Endothelial cell of umbilical vein (primary cell): ENCODE results near the gene ALKBH6. TPM values are rescaled to one million over a fixed set of nuclear protein-coding genes. Genes with fewer than 3 reads are reported as not detected.

Source experiments
- BruUV-seq: library from RNA; stranded (reverse); fragments of 400-500 nt; replicated peaks from 2 replicates; lab custom pipeline; 2021; lab: Mats Ljungman, UMichigan
- CTCF ChIA-PET: fragments of 300-600, 350-600 bp; sonication (Branson Sonifier 250); formaldehyde crosslinking; loops from one replicate; lab custom pipeline; 2021; ENCODE audit warnings: antibody characterized with exemption, inconsistent platforms; lab: Charles Lee
- POLR2A ChIA-PET: fragments of 300-600, 350-600 bp; sonication (Branson Sonifier 250); formaldehyde crosslinking; loops from one replicate; lab custom pipeline; 2021; ENCODE audit warnings: antibody characterized with exemption, inconsistent platforms; lab: Charles Lee
- DNase-seq: peaks from one replicate; pipeline ENCODE4 v3.0.0-alpha.2; 2011; ENCODE audit warnings: low read depth, low spot score
- FAIRE-seq: peaks from 2 replicates; lab custom pipeline; 2011; peaks lifted over from hg19 to GRCh38; lab: Jason Lieb, UNC
- H2AFZ ChIP-seq: 2 replicates; pipeline ENCODE4 v1.6.0; 2012; ENCODE audit warnings: low read depth, low read length, control low read depth, inconsistent platforms
- H3K27ac ChIP-seq: 2 replicates; pipeline ENCODE4 v1.5.1; 2011; ENCODE audit warnings: low read depth, mild to moderate bottlenecking, control low read depth, low read length, moderate library complexity; ENCODE audit not compliant: insufficient read depth
- H3K27me3 ChIP-seq, 2 experiments: 2 replicates each; pipeline versions ENCODE4 v1.6.0 to v1.6.1; 2011; ENCODE audit warnings: low read length in 2 of 2, mixed read lengths in 1 of 2; ENCODE audit not compliant: control insufficient read depth in 2 of 2, insufficient read depth in 2 of 2
- H3K36me3 ChIP-seq, 2 experiments: 2 replicates in 1 of 2; 3 replicates in 1 of 2; pipeline ENCODE4 v1.5.1; 2011; ENCODE audit warnings: low read length in 2 of 2, mild to moderate bottlenecking in 1 of 2, moderate library complexity in 1 of 2; ENCODE audit not compliant: control insufficient read depth in 2 of 2, insufficient read depth in 2 of 2; ENCODE audit errors: extremely low read depth in 1 of 2
- H3K4me1 ChIP-seq: 3 replicates; pipeline ENCODE4 v1.5.1; 2011; ENCODE audit warnings: mild to moderate bottlenecking, low read length; ENCODE audit not compliant: control insufficient read depth, insufficient read depth; ENCODE audit errors: extremely low read depth
- H3K4me2 ChIP-seq: 2 replicates; pipeline ENCODE4 v1.6.1; 2011; ENCODE audit warnings: low read length, control low read depth, mixed read lengths; ENCODE audit not compliant: insufficient read depth
- H3K4me3 ChIP-seq, 3 experiments: fragments of 200-600 bp in 1 of 3; sonication (generic), shearing (Covaris generic) in 1 of 3; replicated peaks in 1 of 3; 2 replicates each; pipeline ENCODE4 v1.5.1; 2011 to 2016; ENCODE audit warnings: control low read depth in 3 of 3, low read length in 3 of 3, mild to moderate bottlenecking in 2 of 3, inconsistent platforms in 1 of 3, low read depth in 1 of 3, moderate library complexity in 1 of 3; ENCODE audit not compliant: insufficient read depth in 1 of 3
- H3K79me2 ChIP-seq: 2 replicates; pipeline ENCODE4 v1.6.0; 2012; ENCODE audit warnings: low read length, inconsistent platforms; ENCODE audit not compliant: control insufficient read depth, insufficient read depth
- H3K9ac ChIP-seq: replicated peaks from 2 replicates; pipeline ENCODE3; 2011; ENCODE audit warnings: low read length, control low read depth; ENCODE audit not compliant: insufficient read depth; ENCODE audit errors: extremely low read depth
- H3K9me1 ChIP-seq: replicated peaks from 3 replicates; pipeline ENCODE4 v1.6.0; 2011; ENCODE audit warnings: mild to moderate bottlenecking, low read length; ENCODE audit not compliant: control insufficient read depth, insufficient read depth; ENCODE audit errors: extremely low read depth
- H3K9me3 ChIP-seq: replicated peaks from 2 replicates; pipeline ENCODE4 v1.5.1; 2012; ENCODE audit warnings: low read length, inconsistent platforms; ENCODE audit not compliant: control insufficient read depth, insufficient read depth
- H4K20me1 ChIP-seq: replicated peaks from 2 replicates; pipeline ENCODE3; 2011; ENCODE audit warnings: mild to moderate bottlenecking, low read length; ENCODE audit not compliant: control insufficient read depth, insufficient read depth; ENCODE audit errors: extremely low read depth
- CTCF ChIP-seq, 2 donors: IDR thresholded peaks; 1 replicate in 1 of 2; 2 replicates in 1 of 2; pipeline ENCODE4 v1.5.1; 2011; ENCODE audit warnings: low read length in 2 of 2, mild to moderate bottlenecking in 2 of 2, moderate library complexity in 2 of 2, control low read depth in 1 of 2, inconsistent platforms in 1 of 2, low read depth in 1 of 2; ENCODE audit not compliant: insufficient read depth in 1 of 2; ENCODE audit errors: extremely low read depth in 1 of 2
- EZH2 ChIP-seq: IDR thresholded peaks from 2 replicates; pipeline ENCODE4 v1.6.1; 2012; ENCODE audit warnings: borderline replicate concordance, low read depth, mild to moderate bottlenecking, moderate library complexity, low read length, inconsistent platforms; ENCODE audit not compliant: severe bottlenecking
- FOS ChIP-seq: IDR thresholded peaks from 2 replicates; pipeline ENCODE4 v1.6.1; 2011; ENCODE audit warnings: mild to moderate bottlenecking, low read length, moderate library complexity, borderline replicate concordance; ENCODE audit not compliant: insufficient read depth
- GATA2 ChIP-seq: IDR thresholded peaks from 2 replicates; pipeline ENCODE4 v1.7.0; 2011; ENCODE audit warnings: low read depth, mild to moderate bottlenecking, moderate library complexity, mixed read lengths, low read length; ENCODE audit not compliant: insufficient read length, insufficient read depth
- JUN ChIP-seq: IDR thresholded peaks from 2 replicates; pipeline ENCODE4 v1.6.1; 2011; ENCODE audit warnings: borderline replicate concordance, low read depth; ENCODE audit not compliant: insufficient read length, insufficient read depth
- MAX ChIP-seq: IDR thresholded peaks from 2 replicates; pipeline ENCODE4 v1.6.1; 2011; ENCODE audit not compliant: insufficient read depth, insufficient read length
- MYC ChIP-seq: IDR thresholded peaks from one replicate; pipeline ENCODE4 v1.6.1; 2011; ENCODE audit warnings: mild to moderate bottlenecking, low read depth, low read length
- POLR2A ChIP-seq: IDR thresholded peaks from 2 replicates; pipeline ENCODE4 v1.6.1; 2012; ENCODE audit warnings: low read depth, mild to moderate bottlenecking, control low read depth, low read length
- POLR2AphosphoS5 ChIP-seq: IDR thresholded peaks from 2 replicates; pipeline ENCODE4 v1.6.1; 2012; ENCODE audit warnings: low read depth, mild to moderate bottlenecking, control low read depth, low read length, moderate library complexity; ENCODE audit not compliant: insufficient read depth
- dilution Hi-C: fragments of 300-500 bp; cut with MboI; formaldehyde crosslinking; loops from one replicate; pipeline ENCODE4 v1.15.0; 2019; ENCODE audit warnings: low sequenced_read_pairs; ENCODE audit not compliant: extremely low pct_ligation_motif_present
- intact Hi-C: fragments of 100-400 bp; cut with micrococcal nuclease; formaldehyde crosslinking; loops from one replicate; pipeline ENCODE4 v1.10.0; 2022
- polyA plus RNA-seq, 4 experiments: library from polyadenylated mRNA; depleted of rRNA in 3 of 4; stranded (reverse) in 3 of 4; unstranded in 1 of 4; fragments of >200 nt; gene quantifications; 2 replicates each; pipeline versions ENCODE4 v1.2.1 to v1.2.3, GENCODE V29; 2011 to 2012; ENCODE audit warnings: missing spikeins in 1 of 4
- total RNA-seq: library from RNA; stranded (reverse); gene quantifications from 2 replicates; pipeline ENCODE4 v1.2.3, GENCODE V29; 2021

The ALKBH6 gene
- total and polyA plus RNA-seq, 2 donors (not counting 3 experiments of a cell fraction or from before 2014, with no cell fraction given) = 17.3 to 26.7 TPM

GRCh38 chr19:36031308-36031707 lies 17.3 kb upstream of the ALKBH6 start:
- Histone ChIP-seq H3K27ac (no peak overlapping the region), H3K9me3 (no peaks in the 10 kb centered on the region), H3K4me2 (no peak overlapping the region), H3K4me1 (peaks cover 6% of the 10 kb centered on the region), H3K27me3 (no peaks in the 10 kb centered on the region), H3K4me3 (no peak overlapping the region), H3K9ac (no peak overlapping the region), H3K79me2 (no peaks in the 10 kb centered on the region), H4K20me1 (no peaks in the 10 kb centered on the region), H3K9me1 (no peaks in the 10 kb centered on the region), H3K36me3 (peaks cover 0 to 2% of the 10 kb centered on the region in 2 experiments), H2AFZ (no peak overlapping the region)
- no peak for FAIRE-seq
- CTCF ChIA-PET = interaction anchor here (1.1 to 1.3 kb wide), 2 partner anchors 17 kb away, joined by 3 to 5 read pairs; partner anchors contain the start of gene ALKBH6
- TF ChIP-seq CTCF (IDR thresholded peaks at IDR 0.05; ENCODE audit: extremely low read depth in 1 of 2, insufficient read depth in 1 of 2, low read depth in 1 of 2, low read length in 2 of 2) (no peak), JUN (no peak), FOS (no peak), MAX (no peak), EZH2 (no peak), POLR2A (no peak), POLR2AphosphoS5 (no peak), GATA2 (no peak), MYC (no peak)
- POLR2A ChIA-PET = no interaction called here
- no peak for DNase-seq
- intact Hi-C loops = no loop called here
- dilution Hi-C loops = no loop called here
- BruUV-seq = no TSS peak
